ENCODE results near the gene PAX7.
"Not testable (repeated sequence)": the region's sequence is repeated elsewhere in the genome, so short reads cannot be mapped to it uniquely, and the experiment has no call there.

Gene PAX7

DNA sequence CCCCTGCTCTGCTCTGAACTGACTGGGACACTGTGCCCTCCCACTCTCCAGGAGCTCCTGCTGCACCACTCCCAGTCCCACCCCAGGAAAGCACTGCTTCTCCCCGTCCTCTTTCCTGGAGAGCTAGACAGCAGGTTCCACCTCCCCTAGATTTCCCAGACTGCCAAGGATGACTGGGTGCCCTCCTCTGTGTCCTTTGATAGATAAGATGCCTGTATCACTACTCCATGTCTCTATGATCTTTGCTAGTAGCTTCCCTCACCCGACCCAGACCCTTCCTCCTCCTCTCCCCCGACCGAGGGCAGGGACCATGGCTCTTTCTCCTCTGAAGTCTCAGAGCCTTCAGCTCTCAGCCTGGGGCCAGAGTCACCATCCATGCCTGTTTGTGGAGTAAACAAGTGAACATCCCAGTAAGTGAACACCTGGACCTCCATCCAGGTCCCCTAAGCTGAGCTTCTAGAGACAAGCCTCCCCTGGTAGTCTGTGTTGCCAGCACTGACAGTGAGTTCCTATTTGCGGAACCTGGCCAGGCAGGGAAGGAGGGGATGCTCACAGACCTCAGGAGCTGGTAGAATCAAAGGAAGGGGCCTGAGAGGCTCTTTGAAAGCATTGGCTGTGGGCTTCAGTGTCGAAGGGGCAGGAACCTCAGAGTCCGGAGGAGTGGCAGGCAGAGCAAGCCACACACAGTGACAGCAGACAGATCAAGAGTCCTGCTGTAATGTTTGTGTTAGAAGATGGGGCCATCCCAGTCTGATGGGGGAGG lies 104.0 kb downstream of the PAX7 start:
- DNase-seq: no peak

DNA sequence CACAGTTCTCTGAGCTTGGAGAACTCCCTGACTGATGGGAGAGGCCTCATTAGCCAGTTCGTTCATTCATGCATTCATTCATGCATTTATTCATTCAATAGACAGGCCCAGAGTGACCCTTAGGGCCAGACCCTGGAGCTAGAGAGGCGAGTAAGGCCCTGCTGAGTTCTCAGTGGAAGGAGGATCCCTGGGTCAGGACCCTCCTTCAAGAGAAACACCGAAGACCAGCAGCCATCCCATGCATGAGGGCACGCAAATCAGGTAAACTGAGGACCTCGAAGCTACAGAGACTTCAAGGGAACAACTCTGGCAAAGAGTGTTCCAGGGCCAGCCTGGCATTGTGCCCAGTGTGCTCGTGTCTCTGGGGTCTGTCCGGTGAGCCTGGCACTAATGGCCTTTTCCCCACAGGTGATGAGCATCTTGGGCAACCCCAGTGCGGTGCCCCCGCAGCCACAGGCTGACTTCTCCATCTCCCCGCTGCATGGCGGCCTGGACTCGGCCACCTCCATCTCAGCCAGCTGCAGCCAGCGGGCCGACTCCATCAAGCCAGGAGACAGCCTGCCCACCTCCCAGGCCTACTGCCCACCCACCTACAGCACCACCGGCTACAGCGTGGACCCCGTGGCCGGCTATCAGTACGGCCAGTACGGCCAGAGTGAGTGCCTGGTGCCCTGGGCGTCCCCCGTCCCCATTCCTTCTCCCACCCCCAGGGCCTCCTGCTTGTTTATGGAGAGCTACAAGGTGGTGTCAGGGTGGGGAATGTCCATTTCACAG lies 104.8 kb downstream of the PAX7 start:
- no peak for DNase-seq

DNA sequence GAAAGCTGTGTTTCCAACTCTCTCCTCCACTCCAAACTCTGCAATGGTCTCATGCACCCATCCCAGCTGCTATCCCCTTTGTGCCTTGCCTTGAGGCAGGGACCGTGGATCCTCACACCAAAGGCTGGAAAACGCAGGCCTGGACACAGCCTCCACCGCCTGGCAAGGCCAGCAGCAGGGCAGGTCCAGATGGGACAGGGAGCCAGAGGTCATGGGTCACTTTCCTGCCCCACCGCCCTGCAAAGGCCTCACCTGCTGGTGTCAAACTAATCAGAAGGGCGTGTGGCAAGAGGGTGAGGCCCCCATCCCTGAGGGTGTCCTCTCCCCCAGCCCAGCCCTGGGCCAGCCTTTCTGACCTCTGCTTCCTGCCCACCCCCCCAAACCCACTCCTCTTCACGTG lies 106.3 kb downstream of the PAX7 start:
- DNase-seq: no peak

DNA sequence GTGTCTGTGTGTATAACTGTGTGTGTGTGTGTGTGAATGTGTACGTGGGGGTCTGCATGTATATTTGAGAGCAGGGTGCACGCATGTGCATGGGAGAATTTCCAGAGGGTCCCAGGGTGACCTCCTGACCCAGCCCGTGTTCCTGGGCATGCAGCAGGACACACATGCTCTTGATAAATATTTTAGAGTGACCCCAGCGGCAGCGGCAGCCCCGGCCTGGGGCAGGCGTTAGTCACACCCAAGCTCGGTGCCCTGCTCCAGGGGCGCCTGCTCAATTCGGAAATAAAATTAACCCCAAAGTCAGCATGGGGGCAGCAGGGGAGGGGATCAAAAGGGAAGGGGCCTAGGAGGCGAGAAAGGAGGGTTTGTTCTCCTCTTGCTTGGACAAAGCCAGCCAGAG lies 107.5 kb downstream of the PAX7 start:
- DNase-seq: no peak

DNA sequence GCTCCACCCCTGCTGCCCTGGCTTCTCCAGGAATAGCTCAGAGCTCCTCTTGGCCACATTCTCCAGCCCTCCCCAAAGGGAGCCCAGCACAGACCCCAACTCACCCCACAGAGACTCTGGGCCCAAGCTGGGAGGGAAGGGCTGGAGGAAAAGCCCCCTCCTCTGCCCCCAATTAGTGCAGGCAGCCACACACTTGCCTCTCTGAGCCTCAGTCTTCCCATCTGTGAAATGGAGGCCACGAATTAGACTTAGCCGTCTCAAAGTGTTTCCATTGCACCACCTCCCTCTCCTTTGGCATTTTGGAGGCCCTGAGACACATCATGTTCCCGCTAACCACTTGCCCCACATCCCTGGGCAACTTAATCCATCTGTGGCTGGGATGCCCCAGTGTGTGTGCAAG lies 108.0 kb downstream of the PAX7 start:
- no peak for DNase-seq

DNA sequence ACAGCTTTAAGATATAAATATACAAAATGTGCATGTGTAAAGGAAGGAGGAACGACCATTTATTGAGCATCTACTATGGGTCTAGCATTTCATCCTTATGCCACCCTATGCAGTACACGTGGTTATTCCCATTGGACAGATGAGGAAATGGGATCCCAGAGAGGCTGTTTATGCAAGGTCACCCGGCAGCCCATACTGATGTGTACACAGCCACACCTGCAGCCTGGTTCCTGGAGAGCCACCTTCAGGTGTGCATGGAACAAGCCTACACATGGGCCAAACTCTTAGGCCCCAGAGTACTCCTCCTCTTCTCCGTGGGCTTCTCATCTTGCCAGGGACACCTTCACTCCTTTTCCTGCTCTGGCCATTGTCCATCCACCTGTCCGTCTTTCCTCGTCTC lies 108.8 kb downstream of the PAX7 start:
- DNase-seq: no peak

DNA sequence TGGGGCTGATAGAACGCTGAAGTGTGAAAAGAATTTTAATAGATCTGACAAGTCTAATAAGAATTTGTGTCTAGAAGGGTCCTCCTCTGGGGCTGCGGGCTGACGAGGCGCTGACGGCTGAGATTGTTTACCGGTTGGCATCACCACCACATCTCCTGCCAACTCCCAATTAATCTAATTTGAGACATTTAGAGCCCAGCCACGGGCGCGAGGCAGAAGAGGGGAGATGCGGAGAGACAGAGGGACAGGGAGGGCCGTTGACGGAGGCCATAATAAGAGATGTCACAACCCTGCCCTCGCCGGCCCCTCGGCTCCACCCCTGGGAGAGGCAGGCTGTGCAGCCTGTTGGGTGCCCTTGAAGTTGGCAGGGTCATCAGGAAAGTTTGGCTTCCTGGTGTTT lies 109.3 kb downstream of the PAX7 start:
- DNase-seq: no peak

DNA sequence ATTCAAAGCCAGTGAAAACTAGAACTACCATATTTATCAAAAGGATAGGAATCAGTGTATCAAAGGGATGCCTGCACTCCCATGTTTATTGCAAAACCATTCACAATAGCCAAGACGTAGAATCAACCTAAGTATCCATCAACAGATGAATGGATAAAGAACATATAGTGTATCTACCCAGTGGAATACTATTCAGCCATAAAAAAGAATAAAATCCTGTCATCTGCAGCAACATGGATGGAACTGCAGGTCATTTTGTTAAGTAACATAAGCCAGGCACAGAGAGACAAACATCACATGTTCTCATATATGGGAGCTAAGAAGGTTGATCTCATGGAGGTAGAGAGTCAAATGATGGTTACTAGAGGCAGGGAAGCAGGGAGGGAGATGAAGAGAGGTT lies 110.0 kb downstream of the PAX7 start:
- no peak for DNase-seq

DNA sequence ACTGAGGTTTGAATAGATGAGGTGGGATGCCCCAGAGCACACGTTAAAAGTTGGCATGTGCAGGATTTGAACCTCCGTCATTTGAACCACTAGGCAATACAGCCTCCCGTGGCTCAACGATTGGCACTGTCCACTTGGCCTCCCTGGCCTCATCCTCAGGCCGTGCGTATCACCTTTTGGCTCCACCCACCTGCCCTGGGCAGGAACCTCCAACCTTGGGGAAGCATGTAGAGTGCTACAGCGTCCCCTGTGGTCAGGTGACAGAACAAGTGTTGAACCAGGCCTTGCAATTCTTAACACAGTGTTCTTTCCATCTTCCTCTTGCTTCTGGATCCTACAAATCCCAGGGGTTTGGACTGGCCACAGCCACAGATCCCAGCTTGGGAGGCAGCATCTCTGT lies 112.6 kb downstream of the PAX7 start:
- DNase-seq: no peak

DNA sequence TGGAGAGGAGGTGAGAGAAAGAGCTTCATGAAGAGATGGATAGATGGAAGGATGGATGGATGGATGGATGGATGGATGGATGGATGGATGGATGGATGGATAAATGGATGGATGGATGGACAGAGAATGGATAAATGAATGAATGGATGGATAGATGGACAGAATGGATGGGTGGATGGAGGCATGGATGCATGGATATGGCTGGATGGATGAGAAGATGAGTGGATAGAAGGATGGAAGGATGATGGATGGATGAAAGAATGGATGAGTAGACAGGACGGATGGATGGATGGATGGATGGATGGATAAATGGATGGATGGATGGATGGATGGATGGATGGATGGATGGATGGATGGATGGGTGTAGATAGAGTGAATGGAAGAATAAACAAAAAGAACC lies 113.7 kb downstream of the PAX7 start:
- DNase-seq: not testable (repeated sequence)

DNA sequence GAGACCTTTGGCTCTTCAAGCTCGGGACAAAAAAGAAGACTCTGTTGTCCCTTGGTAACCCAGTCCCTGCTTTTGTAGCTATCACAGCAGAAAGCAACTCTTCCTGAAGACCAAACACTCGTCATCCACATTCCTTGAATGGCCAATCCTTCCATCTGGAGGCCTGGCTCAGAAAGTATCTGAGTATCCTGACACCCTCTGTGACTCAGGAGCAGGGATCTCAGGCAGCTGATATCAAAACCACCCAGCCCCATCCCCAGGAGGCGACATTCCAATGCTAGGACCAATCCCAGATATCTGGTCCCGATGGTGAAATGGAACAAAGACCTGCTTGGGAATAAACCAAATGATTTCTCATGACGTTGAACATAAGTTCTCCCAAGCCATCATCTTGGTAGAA lies 116.3 kb downstream of the PAX7 start:
- no peak for DNase-seq

DNA sequence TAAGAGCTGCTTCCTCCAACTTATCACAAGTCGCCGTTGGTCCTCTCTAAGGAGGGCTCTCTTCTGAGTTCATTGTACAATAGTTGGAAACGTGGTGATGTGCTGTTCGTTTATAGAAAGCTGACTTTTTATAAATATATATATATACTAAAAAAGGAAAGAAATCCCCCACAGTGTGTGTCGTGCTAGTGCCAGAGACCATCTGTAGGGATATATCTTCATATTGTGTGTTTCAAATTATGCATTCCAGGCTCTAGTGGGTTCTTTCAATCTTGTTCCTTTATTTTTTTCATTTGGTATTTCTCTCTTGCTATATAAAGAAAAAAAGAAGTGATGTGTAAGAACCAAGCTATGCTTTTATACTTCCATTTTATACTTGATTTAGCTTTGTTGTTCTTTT lies 117.0 kb downstream of the PAX7 start:
- DNase-seq: no peak

DNA sequence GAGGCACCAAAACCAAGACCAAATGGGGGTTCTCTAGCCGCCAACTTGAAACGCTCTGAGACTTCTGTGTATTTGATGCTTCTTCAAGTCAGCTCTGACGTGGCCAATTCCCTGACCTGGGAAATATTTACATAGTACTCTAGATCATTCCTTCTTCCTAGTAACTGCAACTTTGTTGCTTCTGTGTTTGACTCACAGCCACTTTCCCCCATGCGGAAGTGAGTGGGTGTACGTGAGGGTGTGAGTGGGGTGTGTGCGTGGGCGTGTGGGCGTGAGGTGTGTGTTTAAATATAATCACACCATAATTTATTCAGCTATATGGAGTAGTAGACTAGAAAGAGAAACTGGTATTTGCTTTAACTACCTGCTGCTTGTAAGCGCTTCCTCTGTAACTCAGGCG lies 117.8 kb downstream of the PAX7 start:
- no peak for DNase-seq

DNA sequence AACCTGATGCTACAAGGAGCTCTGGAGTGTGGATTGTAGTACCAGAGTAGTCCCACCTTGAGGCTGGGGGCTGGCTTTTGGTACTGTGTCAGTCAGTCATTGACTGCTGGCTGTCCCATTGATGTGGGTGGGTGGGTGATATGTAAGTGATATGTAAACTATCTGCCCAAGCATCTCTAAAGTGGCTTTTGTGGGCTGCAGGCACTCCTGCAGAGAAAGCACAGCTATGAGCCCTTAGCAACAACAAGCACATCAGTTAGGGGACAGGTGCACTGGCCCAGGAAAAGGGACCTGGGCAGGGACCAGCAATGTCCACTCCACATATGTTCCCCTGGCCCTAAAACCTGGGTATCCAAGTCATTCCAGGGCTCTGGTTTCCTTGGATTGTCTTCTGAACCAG lies 118.9 kb downstream of the PAX7 start:
- no peak for DNase-seq

DNA sequence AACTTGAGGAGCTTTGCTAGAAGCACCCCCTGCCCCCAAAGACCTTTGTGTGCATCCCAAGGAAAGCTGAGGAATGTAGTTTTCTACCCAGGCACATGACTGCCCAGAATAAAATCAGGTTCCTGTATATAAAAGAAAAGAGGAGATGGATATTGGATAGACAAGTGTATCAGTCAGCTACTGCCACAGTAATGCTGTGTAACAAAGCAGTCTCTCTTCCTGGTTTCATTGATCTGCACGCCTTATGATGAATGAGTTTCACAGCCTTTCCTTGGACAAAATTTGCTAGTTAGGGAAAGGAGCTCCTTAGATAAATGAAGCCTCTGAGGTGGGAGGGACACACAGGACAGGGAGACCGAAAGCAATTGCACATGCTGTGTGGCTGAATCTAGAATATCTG lies 120.0 kb downstream of the PAX7 start:
- no peak for DNase-seq

DNA sequence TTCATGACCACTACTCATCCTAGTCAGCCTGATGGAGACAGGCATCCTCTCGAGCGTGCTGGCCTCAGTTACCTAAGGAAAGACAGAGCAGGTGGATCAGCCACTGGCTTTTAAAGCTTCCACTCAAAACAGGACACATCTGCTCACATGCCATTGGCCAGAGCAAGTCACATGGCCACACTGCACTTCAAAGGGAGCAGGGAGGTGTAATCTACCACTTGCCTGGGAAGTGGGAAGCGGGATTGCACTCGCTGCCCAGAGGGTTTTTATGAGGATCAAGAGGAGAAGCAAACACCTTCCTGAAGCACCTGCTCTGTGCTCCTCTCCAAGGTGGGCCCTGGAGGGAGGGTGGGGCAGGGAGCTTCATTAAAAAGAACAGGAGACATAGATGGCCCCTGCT lies 120.8 kb downstream of the PAX7 start:
- no peak for DNase-seq

DNA sequence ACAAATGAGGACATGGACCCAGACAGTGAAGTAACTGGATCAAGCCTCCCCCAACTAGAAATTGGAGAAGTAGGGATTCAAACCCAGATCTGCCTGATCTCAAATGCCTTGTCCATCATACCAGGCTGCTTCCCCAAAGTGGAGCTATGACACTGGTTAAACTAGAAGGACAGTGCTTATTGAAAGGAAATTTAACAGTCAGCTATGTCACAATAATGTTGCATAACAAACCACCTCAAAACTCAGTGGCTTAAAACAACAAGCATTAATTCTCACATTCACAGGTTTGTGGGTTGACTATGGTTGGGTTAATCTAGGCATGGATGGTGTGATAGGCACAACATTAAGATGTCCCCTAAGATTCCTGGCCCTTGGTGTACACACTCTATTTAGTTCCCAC lies 121.8 kb downstream of the PAX7 start:
- DNase-seq: no peak

DNA sequence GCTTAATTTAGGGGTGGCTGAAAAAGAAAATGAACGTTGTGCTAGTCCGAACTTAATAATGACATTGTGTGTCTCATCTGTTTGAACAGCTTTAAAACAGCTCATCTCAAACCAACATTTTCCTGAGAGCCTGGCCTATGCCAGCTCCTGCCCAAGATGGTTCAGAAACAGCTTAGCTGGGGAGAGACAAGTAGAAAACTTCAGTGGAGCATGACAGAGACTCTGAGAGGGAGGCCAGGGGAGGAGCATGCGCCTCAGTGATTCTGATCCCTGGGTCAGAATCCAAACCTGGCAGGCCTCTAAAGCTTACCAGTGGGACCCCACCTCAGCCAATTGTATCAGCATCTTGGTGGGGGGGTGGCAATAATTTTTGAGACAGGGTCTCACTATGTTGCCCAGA lies 129.5 kb downstream of the PAX7 start:
- DNase-seq: no peak

DNA sequence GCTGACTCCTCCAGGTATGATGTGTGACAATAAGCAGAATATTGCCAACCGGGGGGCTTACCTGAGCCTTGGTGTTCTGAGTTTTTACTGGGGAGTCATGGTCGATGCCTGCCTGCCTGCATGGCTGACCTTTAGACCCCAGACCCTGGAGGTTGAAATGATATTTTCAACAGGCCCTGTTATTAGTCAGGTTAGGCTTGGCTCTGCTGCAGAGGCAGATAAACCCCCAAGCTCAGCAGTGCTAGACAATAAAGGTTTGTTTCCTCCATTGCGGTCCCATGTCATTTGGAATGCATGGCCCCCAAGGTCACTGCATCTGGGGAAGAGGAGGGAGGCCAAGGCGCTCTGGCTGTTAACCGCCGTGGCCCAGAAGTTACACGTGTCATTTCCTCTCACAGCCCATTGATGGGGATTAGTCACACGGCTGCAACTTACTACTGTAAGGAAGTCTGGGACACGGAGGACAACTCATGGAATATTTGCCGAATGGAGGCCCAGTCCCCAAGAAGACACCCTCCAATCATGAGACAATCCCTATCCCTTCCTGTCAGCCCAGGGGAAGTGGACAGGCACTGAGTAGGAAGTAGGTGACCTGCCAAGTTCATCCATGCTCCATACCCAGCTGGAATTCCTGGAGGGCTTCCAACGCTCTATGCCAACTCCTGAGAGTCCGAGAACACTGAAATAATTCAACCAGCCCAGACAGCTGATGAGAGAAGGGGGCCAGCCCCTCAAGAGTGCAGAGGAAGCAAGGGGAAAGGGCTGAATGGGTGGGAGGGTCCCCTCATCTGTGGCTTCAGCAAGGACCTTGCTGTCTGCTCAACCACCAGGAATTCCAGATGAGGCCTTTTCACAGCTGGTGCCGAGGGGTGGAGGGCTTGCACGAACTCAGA lies 131.5 kb downstream of the PAX7 start:
- no peak for DNase-seq

DNA sequence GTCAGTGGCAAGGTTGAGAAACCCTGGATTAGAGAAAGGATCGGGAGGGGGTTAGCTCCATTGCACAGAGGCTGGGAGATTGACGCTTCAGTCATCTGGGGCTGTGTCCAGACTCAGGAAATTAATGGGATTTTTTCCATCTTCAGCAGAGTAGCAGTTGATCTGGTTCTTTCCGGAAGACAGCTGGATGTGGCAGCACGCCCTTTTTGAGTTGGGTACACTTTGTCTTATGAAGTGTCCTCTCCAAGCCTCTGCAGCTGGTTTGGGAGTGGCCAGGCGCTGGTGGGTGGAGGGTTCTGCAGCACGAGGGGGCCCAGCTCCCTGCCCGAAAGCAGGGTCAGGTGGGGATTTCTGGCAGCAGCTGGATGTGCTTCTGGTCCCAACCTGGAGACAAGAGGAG lies 133.7 kb downstream of the PAX7 start:
- no peak for DNase-seq

DNA sequence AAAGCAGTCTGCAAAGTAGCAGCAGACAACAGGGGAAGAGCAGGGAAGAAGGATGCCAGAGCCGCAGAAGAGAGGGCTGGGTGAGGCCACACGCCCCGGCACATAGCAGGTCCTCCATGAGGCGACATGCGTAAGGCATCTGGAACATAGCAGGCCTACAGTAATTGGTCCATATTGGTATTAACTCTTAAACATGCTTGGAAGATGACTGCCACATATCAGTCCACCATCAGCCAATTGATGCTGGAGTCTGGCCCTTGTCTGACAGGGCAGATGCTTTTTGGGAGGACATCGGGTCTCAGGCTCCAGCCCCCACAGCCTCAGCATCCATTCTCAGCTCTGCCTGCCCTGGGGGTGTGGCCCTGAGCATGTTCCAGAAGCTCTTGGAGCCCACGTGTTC lies 135.1 kb downstream of the PAX7 start:
- DNase-seq: no peak

DNA sequence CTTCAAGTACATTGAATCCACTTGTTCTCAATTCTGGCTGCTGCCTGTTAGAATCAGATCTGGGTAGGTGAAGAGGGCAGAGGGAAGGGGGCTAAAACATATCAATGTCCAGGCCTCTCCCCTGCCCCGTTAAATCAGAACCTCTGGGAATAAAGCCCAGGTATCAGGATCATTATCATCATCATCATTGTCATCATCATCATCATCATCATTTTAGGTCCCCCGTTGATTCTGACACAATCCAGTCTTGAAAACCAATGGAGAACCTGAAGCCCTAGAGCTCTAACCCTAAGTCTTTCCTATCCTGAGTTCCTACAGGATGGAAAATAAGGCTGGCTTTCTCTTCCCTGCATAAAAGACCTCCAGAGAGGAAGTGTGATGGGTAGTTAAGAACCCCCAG lies 135.7 kb downstream of the PAX7 start:
- DNase-seq: no peak

DNA sequence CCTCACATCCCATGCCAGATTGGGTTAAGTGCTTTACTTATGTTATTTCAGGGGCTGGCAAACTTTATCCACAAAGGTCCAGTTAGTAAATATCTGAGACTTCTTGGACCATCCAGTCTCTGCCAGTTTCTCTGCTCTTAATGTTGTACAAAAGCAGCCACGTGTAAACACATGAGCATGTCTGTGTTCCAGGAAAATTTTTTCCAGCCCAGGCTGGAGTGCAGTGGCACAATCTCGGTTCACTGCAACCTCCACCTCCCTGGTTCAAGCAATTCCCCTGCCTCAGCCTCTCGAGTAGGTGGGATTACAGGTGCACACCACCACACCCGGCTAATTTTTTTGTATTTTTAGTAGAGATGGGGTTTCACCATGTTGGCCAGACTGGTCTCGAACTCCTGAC lies 136.9 kb downstream of the PAX7 start:
- DNase-seq: not testable (repeated sequence)

DNA sequence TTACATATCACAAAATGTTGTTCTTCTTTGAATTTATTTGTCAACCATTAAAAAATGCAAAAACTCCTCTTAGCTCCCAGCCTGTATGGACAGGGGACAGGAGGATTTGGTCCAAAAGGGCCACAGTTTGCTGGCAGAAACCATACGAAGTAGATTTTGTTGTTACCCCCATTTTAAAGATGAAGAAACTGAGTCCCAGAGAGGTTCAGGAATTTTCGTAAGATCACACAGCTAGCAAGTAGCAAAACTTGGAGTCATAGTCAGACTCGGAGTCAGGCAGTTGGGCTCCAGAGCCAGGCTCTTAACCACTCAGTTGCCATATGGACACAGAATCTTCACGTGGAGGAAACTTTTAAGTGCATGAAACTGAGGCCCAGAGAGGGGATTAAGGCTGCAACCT lies 137.4 kb downstream of the PAX7 start:
- no peak for DNase-seq

All from NCI-H446 treated with DMSO at 0.1 percent for 48 hours (cell line).